Stimulated activated CD4-positive, alpha-beta T cell treated with anti-CD3 and anti-CD28 coated beads, Interleukin-2, amount 100 ng/mL, for 48 hours (primary cell): Measurements from ENCODE around the gene ORM1.
A peak's percentile ranks its signal among the peaks of the same experiment; 100 is the strongest.

ENCODE experiments used
- DNase-seq, 2 donors: peaks; one replicate each; pipeline ENCODE4 v3.0.0-alpha.2; 2020

ORM1 gene

DNA sequence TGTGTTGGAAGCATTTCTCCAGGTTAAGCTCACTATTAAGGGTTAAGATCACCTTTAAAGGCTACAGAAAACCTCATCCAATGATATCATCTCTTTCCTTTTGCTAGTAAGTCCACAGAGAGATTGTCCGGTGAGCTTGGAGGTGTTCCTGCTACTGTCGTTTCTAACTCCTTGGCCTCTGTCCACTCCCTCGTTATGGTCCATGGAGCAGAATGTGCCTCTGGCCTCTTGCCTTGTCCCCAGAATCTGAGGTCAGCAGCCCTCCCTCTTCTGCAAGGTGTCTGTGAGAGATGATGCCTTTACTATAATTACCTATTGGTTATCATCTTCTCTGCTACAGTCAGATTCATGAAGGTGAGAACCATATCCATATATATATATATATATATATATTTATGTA lies 21.8 kb downstream of the ORM1 start:
- DNase-seq: no peak

DNA sequence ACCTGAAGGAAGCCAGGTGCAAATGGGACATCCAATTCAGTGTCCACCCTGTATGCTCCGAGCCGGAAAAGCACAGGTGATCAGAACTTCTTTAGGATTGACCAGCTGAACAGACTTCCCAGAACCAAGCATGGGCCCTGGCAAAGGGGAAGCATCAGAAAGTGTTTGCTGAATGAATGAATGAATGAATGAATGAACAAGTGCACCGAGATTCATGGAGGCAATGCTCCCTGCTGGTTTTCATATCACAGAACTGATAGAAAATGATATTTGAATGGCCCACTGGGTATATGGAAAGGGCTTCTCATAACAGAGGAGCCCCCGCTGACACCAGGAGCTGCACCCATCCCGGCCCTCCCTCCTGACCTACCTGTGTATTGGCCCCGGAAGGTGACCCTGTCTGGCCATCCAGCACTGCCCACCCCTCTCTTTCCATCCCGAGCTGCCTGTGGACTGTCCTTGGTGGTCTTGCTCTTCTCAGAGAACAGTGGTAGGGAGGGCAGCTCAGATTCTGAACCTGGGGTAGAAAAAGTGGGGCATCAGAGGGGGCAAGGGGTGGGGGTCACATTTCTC lies 22.7 kb downstream of the ORM1 start:
- DNase-seq: no peak

GRCh38 chr9:114346146-114346545 lies 23.2 kb downstream of the ORM1 start:
- DNase-seq: no peak

DNA sequence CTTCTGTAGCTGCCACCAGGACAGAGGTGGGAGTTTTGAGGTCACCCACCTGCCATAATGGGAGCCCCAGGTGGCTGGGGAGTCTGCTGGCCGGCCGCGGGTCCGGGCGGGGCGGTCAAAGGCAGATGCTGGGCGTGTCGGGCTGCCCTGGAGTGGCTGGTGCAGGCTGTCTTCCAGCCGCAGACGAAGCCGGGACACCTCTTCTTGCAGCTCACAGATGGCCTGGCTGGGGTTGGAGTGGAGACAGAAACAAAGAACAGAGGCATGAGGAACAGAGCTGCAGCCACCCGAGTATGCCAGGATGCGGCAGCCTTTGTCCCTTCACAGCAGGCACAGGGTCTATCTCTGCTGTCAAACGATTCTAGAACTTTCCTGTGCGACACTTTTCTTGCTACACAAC lies 24.8 kb downstream of the ORM1 start:
- no peak for DNase-seq

DNA sequence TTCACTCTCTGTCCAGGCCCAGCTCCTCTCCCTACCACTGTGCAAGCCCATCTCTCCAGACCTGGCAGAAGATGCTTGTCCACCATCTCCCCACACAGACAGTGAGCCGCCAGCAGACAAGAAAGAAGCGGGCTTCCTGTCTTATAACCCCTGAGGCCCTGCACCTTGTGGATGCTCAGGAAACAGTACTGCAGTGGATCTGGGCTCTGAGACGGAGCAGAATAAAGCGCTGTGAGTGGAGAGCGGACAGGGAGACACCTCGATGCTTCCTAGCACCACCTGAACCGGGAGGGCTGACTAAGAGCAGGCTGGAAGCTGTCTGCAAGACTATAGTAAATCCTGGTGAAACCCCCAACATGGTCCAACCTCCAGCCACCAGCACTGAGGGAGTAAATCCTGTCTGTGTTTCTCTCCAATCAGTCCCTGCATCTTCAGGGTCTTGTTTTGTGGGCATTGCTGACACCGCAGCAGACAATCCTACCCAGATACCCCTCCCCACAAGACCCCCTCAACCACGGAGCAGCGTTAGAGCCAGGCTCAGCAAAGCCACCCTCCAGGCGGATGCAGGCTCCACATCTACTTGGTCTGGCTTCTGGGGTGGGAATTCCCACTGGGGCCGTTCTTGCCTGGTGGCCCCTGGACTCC lies 25.5 kb downstream of the ORM1 start:
- DNase-seq: no peak

DNA sequence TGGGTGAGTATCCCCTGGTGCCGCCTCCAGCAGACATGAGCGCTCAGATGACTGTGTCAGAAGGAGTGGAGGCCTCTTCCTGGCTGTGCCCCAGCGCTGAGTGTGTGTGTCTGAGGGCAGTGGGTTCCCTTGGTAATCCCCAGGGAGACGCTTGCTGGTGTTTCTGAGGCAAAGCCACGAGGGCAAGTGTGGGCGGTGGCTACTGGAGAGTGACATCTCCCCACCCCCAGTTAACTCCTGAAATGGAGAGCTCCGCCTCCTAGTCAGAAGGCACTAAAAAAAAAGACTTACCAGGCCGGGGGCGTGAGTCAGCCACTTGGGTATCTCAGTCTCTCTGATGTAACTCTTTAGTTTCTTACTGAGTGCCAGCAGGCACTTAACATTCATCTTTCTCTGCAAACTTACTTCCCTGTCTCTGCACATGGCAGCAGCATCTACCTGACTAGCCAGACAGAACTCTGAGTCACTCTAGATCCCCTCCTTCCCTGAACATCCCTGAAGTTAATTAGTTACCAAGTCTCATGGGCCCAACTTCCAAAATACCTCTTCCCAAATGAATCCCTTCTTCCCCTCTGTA lies 26.1 kb downstream of the ORM1 start:
- DNase-seq: peak; percentile 79 to 88

DNA sequence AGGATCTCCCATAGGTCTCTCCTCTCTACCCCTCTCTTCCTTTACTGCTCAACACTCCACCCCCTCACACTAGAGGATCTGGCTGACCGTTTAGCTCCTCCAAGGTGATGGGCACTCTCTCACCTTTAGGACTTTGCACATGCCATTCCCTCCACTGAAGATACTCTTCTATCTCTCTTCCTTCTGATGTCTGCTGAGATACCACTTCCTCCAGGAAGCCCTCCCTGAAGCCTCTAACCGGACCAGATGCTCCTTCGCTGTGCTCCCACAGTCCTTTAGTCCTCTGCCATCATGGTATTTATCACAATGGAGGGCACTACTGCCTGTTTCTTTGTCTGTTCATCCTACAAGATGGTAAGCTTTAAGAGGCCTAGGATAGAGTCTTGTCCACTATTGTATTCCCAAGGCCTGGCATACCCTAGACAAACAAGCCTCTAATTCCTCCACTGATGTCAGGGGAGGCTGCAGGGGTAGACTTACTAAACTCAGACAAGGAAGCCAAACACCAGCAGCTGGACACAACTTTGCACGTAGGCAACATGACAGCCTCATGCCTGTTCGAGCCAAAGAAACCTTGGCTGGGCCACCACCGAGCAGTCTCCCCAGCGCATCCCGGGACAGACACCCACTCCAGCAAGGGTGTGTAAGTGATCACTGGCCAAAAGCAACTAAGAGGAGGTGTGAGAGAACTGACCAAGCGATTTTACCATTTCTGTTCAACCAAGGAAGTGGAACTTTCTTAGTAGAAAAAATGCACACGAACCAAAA lies 27.0 kb downstream of the ORM1 start:
- no peak for DNase-seq

DNA sequence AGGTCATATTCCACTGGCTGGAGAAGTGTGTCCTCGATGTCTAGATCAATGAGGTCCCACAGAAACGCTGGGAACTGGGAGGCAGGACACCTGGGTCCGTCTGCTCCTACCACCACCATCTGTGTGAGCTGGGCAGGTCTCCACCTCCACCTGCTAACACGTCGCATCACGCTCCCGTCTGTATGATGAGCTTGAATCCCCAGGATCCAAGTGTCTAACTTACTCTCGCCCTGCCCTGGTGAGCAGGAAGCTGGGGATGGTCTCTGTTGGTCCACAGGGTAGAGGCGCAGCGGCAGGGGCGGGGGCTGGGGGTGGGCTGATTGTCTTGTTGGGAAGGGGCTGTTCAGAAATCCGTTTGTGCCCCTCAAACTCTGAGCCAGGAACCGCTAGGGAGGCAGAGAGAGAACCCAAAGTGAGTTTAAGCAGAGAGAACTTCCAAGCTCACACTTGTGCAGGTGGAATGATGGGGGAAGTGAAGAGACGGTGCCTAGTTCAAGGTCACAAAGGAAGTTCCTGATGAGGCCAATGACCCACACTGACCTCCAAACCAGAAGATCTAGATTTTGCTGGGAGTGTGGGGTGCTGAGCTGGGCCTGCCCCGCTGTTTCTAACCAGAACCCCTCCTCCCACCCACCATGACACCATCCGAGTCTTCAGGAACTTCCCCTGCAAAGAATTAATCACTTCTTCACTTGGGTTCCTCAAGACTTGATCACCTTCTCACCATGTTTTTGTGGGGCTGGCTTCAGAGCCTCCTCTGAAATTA lies 27.9 kb downstream of the ORM1 start:
- DNase-seq: no peak

GRCh38 chr9:114351932-114352331 lies 29.0 kb downstream of the ORM1 start:
- no peak for DNase-seq

GRCh38 chr9:114355821-114356220 lies 32.9 kb downstream of the ORM1 start:
- DNase-seq: no peak

- DNase-seq: no peak
Measured at GRCh38 chr9:114356792-114357191, 33.9 kb downstream of the ORM1 start.

DNA sequence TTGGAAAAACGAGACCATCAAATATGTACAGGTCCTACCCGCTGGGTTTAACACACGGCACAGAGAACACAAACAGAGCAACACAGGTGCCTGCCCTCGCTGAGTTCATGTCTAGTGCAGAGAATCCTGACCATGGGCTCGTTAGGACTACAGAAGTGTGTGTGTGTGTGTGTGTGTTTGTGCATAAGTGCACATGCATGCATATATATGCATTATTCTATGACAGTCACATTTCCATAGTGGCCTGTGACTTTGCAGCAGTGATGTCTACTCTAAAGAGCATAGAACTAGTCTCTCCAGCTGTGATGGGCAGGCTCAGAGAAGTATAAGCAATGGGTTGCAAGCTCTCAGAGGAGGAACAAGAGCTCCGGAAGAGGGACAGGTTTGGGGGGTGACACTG lies 34.5 kb downstream of the ORM1 start:
- DNase-seq: no peak

- DNase-seq: no peak
Measured at GRCh38 chr9:114357911-114358328, 35.0 kb downstream of the ORM1 start.

GRCh38 chr9:114359801-114360200 lies 36.9 kb downstream of the ORM1 start:
- DNase-seq: no peak

GRCh38 chr9:114361542-114361941 lies 38.6 kb downstream of the ORM1 start:
- DNase-seq: no peak

- DNase-seq: no peak
Measured at GRCh38 chr9:114362394-114362793, 39.5 kb downstream of the ORM1 start.

- DNase-seq: no peak
Measured at GRCh38 chr9:114363424-114363823, 40.5 kb downstream of the ORM1 start.

DNA sequence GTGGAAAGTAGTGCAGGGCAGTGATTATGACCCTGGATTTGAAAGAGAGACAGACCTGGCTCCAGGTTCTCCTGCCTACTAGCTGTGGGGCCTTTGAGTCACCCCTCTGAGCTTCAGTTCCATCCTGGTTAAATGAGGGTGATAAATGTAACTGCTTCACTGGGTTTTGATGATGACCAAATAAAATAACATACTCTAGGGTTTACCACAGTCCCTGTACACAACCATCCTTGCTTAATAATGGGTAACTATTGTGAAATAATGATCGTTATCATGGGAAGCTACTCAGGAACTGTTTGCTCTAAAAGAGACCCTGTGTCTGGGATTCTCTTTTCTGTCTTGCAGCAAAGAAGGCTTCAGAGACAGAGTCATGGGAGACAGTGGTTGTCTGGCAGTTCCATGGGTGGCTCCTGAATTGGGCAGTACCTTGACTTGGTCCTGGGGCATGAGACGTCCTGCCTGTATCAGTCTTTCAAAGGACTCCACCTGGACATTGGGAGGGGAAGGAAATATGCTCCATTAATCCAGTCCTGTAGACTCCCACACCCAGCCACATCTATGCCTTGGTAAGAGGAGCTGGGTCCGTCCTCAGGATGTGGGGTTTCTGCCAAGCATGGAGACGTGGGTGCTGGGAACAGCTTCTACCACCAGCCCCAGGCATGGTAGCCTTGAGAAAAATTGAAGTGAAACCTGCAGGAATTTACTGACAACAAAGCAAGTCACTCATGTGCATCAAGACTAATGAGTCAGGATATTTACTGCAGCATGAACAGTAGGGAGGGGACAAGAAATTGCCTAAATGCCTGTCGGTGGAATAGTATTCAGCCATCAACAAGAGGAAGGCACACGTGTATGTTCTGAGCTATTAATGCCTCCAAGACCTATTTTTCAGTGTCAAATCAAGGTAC lies 41.5 kb downstream of the ORM1 start:
- no peak for DNase-seq

DNA sequence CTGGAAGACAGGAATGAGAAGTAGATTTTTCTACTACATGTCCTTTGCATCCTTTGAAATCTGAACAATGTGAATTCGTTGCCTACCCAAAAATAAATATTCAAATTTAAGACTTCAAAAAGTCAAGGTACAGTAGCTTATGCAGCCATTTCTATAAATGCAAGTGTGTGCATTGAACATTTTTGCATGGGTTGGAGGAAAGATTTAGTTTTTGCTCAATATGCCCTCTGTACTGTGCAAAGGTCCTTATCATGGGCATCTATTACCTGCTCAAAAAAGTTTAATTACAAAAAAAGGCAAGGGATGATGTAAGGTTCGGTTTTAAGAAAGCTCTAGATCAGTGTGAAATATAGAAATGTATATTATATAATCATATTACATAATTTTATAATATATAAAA lies 42.3 kb downstream of the ORM1 start:
- DNase-seq: no peak

- no peak for DNase-seq
Measured at GRCh38 chr9:114366334-114367128, 43.6 kb downstream of the ORM1 start.

- no peak for DNase-seq
Measured at GRCh38 chr9:114367366-114367765, 44.5 kb downstream of the ORM1 start.
